Thyroid gland (tissue), 4 donors: ENCODE measurements around the gene P2RY8. TPM values are rescaled to one million over a fixed set of nuclear protein-coding genes. Genes with fewer than 3 reads are reported as not detected.
"Not testable (repeated sequence)": the region's sequence is repeated elsewhere in the genome, so short reads cannot be mapped to it uniquely, and the experiment has no call there.

ENCODE experiments used
- DNase-seq, 2 donors: peaks; one replicate each; pipeline ENCODE4 v3.0.0-alpha.2; 2019
- H3K27ac ChIP-seq, 3 donors: fragments of 200-600 bp; sonication (generic); 1 replicate in 2 of 3; 2 replicates in 1 of 3; pipeline ENCODE4 v1.5.1; 2016 to 2019; ENCODE audit warnings: mild to moderate bottlenecking in 1 of 3, moderate library complexity in 1 of 3
- H3K27me3 ChIP-seq: fragments of 200-600 bp; sonication (generic); one replicate; pipeline ENCODE4 v1.5.1; 2019
- H3K36me3 ChIP-seq, 2 donors: fragments of 200-600 bp; sonication (generic); one replicate each; pipeline ENCODE4 v1.5.1; 2016 to 2019
- H3K4me1 ChIP-seq, 2 donors: fragments of 200-600 bp; sonication (generic); one replicate each; pipeline ENCODE4 v1.5.1; 2017 to 2019
- H3K4me3 ChIP-seq, 3 donors: fragments of 200-600 bp; sonication (generic); replicated peaks in 1 of 3; 1 replicate in 2 of 3; 2 replicates in 1 of 3; pipeline ENCODE4 v1.5.1; 2016; ENCODE audit warnings: mild to moderate bottlenecking in 1 of 3
- H3K9me3 ChIP-seq: fragments of 200-600 bp; sonication (generic); one replicate; pipeline ENCODE4 v1.5.1; 2017
- CTCF ChIP-seq, 6 experiments: fragments of 200-600 bp in 3 of 6; fragments of 450-650 bp in 3 of 6; sonication (generic) in 3 of 6; IDR thresholded peaks; one replicate each; pipeline ENCODE4 v1.5.1; 2016 to 2019; ENCODE audit warnings: antibody characterized with exemption in 6 of 6, mild to moderate bottlenecking in 2 of 6, inconsistent platforms in 1 of 6, moderate library complexity in 1 of 6
- POLR2A ChIP-seq, 2 donors: fragments of 450-650 bp; IDR thresholded peaks; one replicate each; pipeline ENCODE4 v1.6.1; 2017; ENCODE audit warnings: antibody characterized with exemption in 2 of 2, mild to moderate bottlenecking in 2 of 2, moderate library complexity in 1 of 2
- WGBS, 2 donors: methylation state at CpG; one replicate each; pipeline ENCODE4 v1.1.5; 2017; 5-methylcytosine and 5-hydroxymethylcytosine counted together
- intact Hi-C: fragments of 100-400 bp; cut with DNase I; formaldehyde crosslinking; loops from one replicate; pipeline ENCODE4 v1.15.1; 2023
- total RNA-seq, 4 donors: library from RNA; depleted of rRNA; stranded (reverse); fragments of >200 nt; gene quantifications; one replicate each; pipeline ENCODE4 v1.2.3, GENCODE V29; 2016

P2RY8 gene
- total RNA-seq, 4 donors from 2014 or later: 2.4 to 11.9 (median 3.0) TPM

- H3K4me3 ChIP-seq: no peak overlapping the region
- DNase-seq: no peak
- intact Hi-C loops: no loop called here
Observed at GRCh38 chrX:1477801-1478458, 59.1 kb downstream of the P2RY8 start.

GRCh38 chrX:1477229-1477628 is 59.8 kb downstream of the P2RY8 start:
- Histone ChIP-seq H3K9me3 (no peaks in the 10 kb centered on the region), H3K4me3 (no peak overlapping the region), H3K27ac (no peak overlapping the region), H3K27me3 (no peaks in the 10 kb centered on the region), H3K4me1 (no peaks in the 10 kb centered on the region), H3K36me3 (no peaks in the 10 kb centered on the region)
- TF ChIP-seq CTCF (IDR thresholded peaks at IDR 0.05) (no peak), POLR2A (IDR thresholded peaks at IDR 0.05) (no peak)
- intact Hi-C loops: no loop called here
- DNase-seq: no peak
- 52 to 66% methylated on average over 3 of the region's 3 CpGs for WGBS, 2 donors

More at GRCh38 chrX:1477801-1478458, 59.1 kb downstream of the P2RY8 start:
- 63 to 86% methylated on average over 8 of the region's 8 CpGs for WGBS, 2 donors
- Histone ChIP-seq H3K36me3 (no peaks in the 10 kb centered on the region), H3K4me1 (no peaks in the 10 kb centered on the region), H3K9me3 (no peaks in the 10 kb centered on the region), H3K27me3 (no peaks in the 10 kb centered on the region), H3K27ac (no peak overlapping the region)
- no peak for TF ChIP-seq POLR2A (IDR thresholded peaks at IDR 0.05)
- TF ChIP-seq CTCF (IDR thresholded peaks at IDR 0.05): no peak

- Histone ChIP-seq H3K27me3 (no peaks in the 10 kb centered on the region), H3K4me3 (no peak overlapping the region), H3K36me3 (no peaks in the 10 kb centered on the region), H3K9me3 (no peaks in the 10 kb centered on the region), H3K4me1 (no peaks in the 10 kb centered on the region), H3K27ac (no peak overlapping the region)
- WGBS, 2 donors: 89% methylated on average over 5 of the region's 5 CpGs
- TF ChIP-seq CTCF (IDR thresholded peaks at IDR 0.05): no peak
- no peak for TF ChIP-seq POLR2A (IDR thresholded peaks at IDR 0.05)
- no peak for DNase-seq
- intact Hi-C loops: no loop called here
Observed at GRCh38 chrX:1476682-1477081, 60.3 kb downstream of the P2RY8 start.

GRCh38 chrX:1475881-1476280 is 61.1 kb downstream of the P2RY8 start:
- no peak for TF ChIP-seq CTCF (IDR thresholded peaks at IDR 0.05)
- TF ChIP-seq POLR2A (IDR thresholded peaks at IDR 0.05): no peak
- intact Hi-C loops: no loop called here
- Histone ChIP-seq H3K9me3 (no peaks in the 10 kb centered on the region), H3K4me1 (no peaks in the 10 kb centered on the region), H3K4me3 (no peak overlapping the region), H3K36me3 (no peaks in the 10 kb centered on the region), H3K27me3 (no peaks in the 10 kb centered on the region), H3K27ac (no peak overlapping the region)
- DNase-seq: no peak
- WGBS, 2 donors: 85 to 100% methylated on average over 1 of the region's 1 CpG

GRCh38 chrX:1475481-1475880 is 61.5 kb downstream of the P2RY8 start:
- TF ChIP-seq POLR2A (IDR thresholded peaks at IDR 0.05): no peak
- Histone ChIP-seq H3K27me3 (peaks cover under 1% of the 10 kb centered on the region), H3K4me1 (no peaks in the 10 kb centered on the region), H3K27ac (no peak overlapping the region), H3K4me3 (no peak overlapping the region), H3K9me3 (no peaks in the 10 kb centered on the region), H3K36me3 (no peaks in the 10 kb centered on the region)
- WGBS, 2 donors: 91 to 93% methylated on average over 4 of the region's 4 CpGs
- DNase-seq: no peak
- intact Hi-C loops: no loop called here

GRCh38 chrX:1474593-1474992 is 62.4 kb downstream of the P2RY8 start:
- H3K27ac ChIP-seq, intact Hi-C loops: not testable (repeated sequence)

More at GRCh38 chrX:1474593-1474992, 62.4 kb downstream of the P2RY8 start:
- not testable (repeated sequence) for H3K4me3 ChIP-seq, H3K27me3 ChIP-seq, H3K4me1 ChIP-seq, H3K36me3 ChIP-seq, DNase-seq, H3K9me3 ChIP-seq
- WGBS, 2 donors: 68 to 77% methylated on average over 2 of the region's 2 CpGs
